GM20000 (cell line): ENCODE results near the gene PHLPP2.
"Not testable (repeated sequence)": the region's sequence is repeated elsewhere in the genome, so short reads cannot be mapped to it uniquely, and the experiment has no call there.

Source experiments
- DNase-seq: peaks from one replicate; pipeline ENCODE4 v3.0.0; 2012; ENCODE audit warnings: low spot score
- CTCF ChIP-seq: IDR thresholded peaks from 2 replicates; pipeline ENCODE4 v1.5.1; 2012; ENCODE audit warnings: mild to moderate bottlenecking, control low read depth; ENCODE audit errors: extremely low read depth, missing control alignments

PHLPP2 gene

GRCh38 chr16:71609066-71609465 is 115.4 kb downstream of the PHLPP2 start:
- no peak for DNase-seq
- no peak for TF ChIP-seq CTCF

- no peak for TF ChIP-seq CTCF
- DNase-seq, result no peak
Observed at GRCh38 chr16:71600822-71601221, 123.7 kb downstream of the PHLPP2 start.

GRCh38 chr16:71598426-71598825 is 126.1 kb downstream of the PHLPP2 start:
- not testable (repeated sequence) for DNase-seq

GRCh38 chr16:71595340-71595826 is 129.1 kb downstream of the PHLPP2 start:
- not testable (repeated sequence) for DNase-seq
